Kidney (tissue), 14 donors: Measurements from ENCODE around the gene AHSG. TPM values are rescaled to one million over a fixed set of nuclear protein-coding genes. Genes with fewer than 3 reads are reported as not detected.

Experiments
- DNase-seq, 5 donors: peaks; one replicate each; pipeline ENCODE4 v3.0.0-alpha.2; 2013 to 2020
- FAIRE-seq: peaks from 2 replicates; lab custom pipeline; 2012; peaks lifted over from hg19 to GRCh38; lab: Jason Lieb, UNC
- H3K27ac ChIP-seq, 2 donors: one replicate each; pipeline ENCODE4 v1.7.0; 2013; ENCODE audit warnings: low read depth in 2 of 2, low read length in 2 of 2, inconsistent platforms in 1 of 2
- H3K27me3 ChIP-seq: one replicate; pipeline ENCODE4 v1.7.1; 2013; ENCODE audit warnings: low read length, inconsistent platforms; ENCODE audit not compliant: control insufficient read depth, insufficient read depth
- H3K36me3 ChIP-seq, 3 donors: one replicate each; pipeline versions ENCODE4 v1.7.0 to v1.7.1; 2013; ENCODE audit warnings: low read length in 3 of 3, control low read depth in 1 of 3, inconsistent platforms in 1 of 3; ENCODE audit not compliant: insufficient read depth in 3 of 3, control insufficient read depth in 2 of 3
- H3K4me1 ChIP-seq, 3 donors: one replicate each; pipeline versions ENCODE4 v1.7.0 to v1.7.1; 2013; ENCODE audit warnings: low read length in 3 of 3, inconsistent platforms in 1 of 3, low read depth in 1 of 3; ENCODE audit not compliant: control insufficient read depth in 2 of 3, insufficient read depth in 2 of 3
- H3K4me3 ChIP-seq, 3 donors: one replicate each; pipeline versions ENCODE4 v1.7.0 to v1.8.1; 2013; ENCODE audit warnings: low read length in 3 of 3, control low read depth in 1 of 3, inconsistent platforms in 1 of 3
- H3K9ac ChIP-seq, 3 donors: one replicate each; pipeline versions ENCODE4 v1.7.0 to v1.7.1; 2013; ENCODE audit warnings: low read length in 3 of 3, control low read depth in 1 of 3, inconsistent platforms in 1 of 3
- H3K9me3 ChIP-seq, 3 donors: one replicate each; pipeline versions ENCODE4 v1.7.0 to v1.7.1; 2013; ENCODE audit warnings: low read length in 3 of 3, control low read depth in 1 of 3, inconsistent platforms in 1 of 3; ENCODE audit not compliant: control insufficient read depth in 2 of 3, insufficient read depth in 1 of 3
- intact Hi-C: fragments of 100-400 bp; cut with DNase I; formaldehyde crosslinking; loops from one replicate; pipeline ENCODE4 v1.11.1; 2022
- polyA plus RNA-seq: library from polyadenylated mRNA; stranded (reverse); fragments of 350-450 nt; fragmentation: Illumina TruSeq; extraction: RNeasy Lipid Tissue Mini Kit (QIAGEN cat#74804); gene quantifications from one replicate; pipeline ENCODE4 v1.2.3, GENCODE V29; 2014; ENCODE audit warnings: low read depth, low replicate concordance; ENCODE audit not compliant: insufficient read depth
- total RNA-seq: library from RNA; stranded (reverse); fragmentation: NEBNext Ultra II Directional; extraction: Animal tissue kit (Norgen Biotek cat#: 25700); gene quantifications from one replicate; pipeline ENCODE4 v1.2.1, GENCODE V29; 2021
- TF ChIP-seq, protein P1 (sequence below): IDR thresholded peaks from 3 replicates; pipeline ENCODE4 v1.5.1; 2012; ENCODE audit warnings: mild to moderate bottlenecking, moderate library complexity, borderline replicate concordance; ENCODE audit not compliant: insufficient read depth; ENCODE audit errors: extremely low read depth
- donor health status: control.
- donor health status: control.
- donor health status: control.
- donor health status: control.
- donor health status: control.
- donor health status: DM: yes; HTN: yes; CAD: no.
- donor health status: Normal renal cell carcinoma (clear cell type).

The AHSG gene
- total and polyA plus RNA-seq, 2 donors from 2014 or later: 0.34 TPM; not detected in 1

DNA sequence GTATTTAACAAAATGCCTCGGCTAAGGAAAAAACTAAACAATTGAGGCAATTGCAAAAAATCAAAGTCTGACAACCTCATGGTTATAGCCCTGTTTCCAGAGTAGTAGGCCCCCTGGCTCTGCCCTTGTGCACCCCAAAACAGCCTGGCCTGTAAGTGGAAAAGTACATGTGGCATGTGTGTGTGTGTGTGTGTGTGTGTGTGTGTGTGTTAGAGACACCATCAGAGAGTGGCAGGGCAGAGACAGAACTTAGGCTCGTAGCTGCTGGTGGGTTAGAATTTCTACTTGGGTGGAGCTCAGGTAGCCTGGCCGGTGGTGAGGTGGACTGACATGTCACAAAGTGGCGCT, 14.1 kb upstream of the AHSG start:
- H3K9ac ChIP-seq: no peak overlapping the region
- H3K27me3 ChIP-seq: no peaks in the 10 kb centered on the region
- DNase-seq (no peak), FAIRE-seq (no peak)
- TF ChIP-seq, protein P1, sequence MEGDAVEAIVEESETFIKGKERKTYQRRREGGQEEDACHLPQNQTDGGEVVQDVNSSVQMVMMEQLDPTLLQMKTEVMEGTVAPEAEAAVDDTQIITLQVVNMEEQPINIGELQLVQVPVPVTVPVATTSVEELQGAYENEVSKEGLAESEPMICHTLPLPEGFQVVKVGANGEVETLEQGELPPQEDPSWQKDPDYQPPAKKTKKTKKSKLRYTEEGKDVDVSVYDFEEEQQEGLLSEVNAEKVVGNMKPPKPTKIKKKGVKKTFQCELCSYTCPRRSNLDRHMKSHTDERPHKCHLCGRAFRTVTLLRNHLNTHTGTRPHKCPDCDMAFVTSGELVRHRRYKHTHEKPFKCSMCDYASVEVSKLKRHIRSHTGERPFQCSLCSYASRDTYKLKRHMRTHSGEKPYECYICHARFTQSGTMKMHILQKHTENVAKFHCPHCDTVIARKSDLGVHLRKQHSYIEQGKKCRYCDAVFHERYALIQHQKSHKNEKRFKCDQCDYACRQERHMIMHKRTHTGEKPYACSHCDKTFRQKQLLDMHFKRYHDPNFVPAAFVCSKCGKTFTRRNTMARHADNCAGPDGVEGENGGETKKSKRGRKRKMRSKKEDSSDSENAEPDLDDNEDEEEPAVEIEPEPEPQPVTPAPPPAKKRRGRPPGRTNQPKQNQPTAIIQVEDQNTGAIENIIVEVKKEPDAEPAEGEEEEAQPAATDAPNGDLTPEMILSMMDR: no peak
- no peaks in the 10 kb centered on the region for H3K36me3 ChIP-seq
- H3K4me1 ChIP-seq: peaks cover 0 to 26% (median 3%) of the 10 kb centered on the region in 3 donors
- intact Hi-C loops: no loop called here
- H3K27ac ChIP-seq: peak overlapping the region; percentile 46 to 72
- no peaks in the 10 kb centered on the region for H3K9me3 ChIP-seq
- no peak overlapping the region for H3K4me3 ChIP-seq

DNA sequence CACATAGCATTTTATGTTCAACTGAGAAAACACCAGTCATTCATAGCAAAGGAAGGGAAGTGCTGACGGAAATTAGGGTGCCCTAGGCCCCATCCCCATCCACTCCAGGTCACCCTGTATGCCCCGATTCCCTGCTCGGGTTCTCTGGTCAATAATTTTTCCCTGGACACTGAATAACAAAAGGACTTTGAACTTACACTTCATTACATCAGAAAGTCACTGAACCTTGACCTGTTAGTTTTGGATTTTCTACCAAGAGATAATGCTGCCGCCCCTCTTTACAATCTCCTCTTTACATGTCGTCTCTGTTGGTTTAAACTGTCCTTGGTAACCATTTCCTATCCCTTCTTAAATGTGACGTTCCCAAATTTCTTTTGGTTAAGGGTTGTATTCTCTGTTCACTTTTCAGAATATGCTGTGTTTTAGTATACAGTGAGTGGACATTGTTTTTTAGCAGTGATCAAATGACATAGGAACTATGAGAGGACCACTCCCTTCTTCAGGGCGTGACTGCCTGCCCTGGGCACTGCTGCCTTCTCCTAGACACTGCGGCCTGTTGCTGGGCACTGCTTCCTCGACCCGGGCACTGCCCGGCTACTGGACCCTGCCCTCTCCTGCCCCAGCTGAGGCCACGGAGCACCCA, 13.6 kb upstream of the AHSG start:
- intact Hi-C loops: no loop called here
- FAIRE-seq (no peak), DNase-seq (no peak)
- Histone ChIP-seq H3K9ac (no peak overlapping the region), H3K27me3 (no peaks in the 10 kb centered on the region), H3K27ac (peak overlapping the region; percentile 72 to 81), H3K9me3 (no peaks in the 10 kb centered on the region), H3K4me3 (no peak overlapping the region), H3K36me3 (no peaks in the 10 kb centered on the region), H3K4me1 (peaks cover 0 to 24% (median 3%) of the 10 kb centered on the region in 3 donors)
- TF ChIP-seq, protein P1: no peak

DNA sequence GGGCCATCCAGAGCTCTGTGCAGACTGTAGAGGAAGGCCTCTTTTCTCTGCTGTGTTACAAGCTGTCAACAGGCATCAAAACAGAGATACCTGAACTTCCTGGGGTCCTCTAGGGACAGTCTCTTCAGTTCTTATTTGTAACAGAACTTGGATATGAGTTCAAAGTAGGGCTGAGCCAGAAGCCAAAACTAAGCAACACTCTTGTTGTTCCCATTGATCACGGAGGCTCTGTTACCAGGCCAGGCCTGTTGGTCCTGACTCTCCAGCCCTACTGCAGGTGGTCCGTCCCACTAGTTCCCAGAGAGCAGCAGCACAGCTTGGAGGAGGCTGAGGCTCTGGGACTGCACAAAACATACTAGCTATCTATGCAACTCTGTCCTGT, 13.1 kb upstream of the AHSG start:
- Histone ChIP-seq H3K27ac (peak overlapping the region; percentile 37 to 81), H3K36me3 (no peaks in the 10 kb centered on the region), H3K9me3 (no peaks in the 10 kb centered on the region), H3K4me1 (peaks cover 0 to 19% (median 3%) of the 10 kb centered on the region in 3 donors), H3K4me3 (no peak overlapping the region), H3K27me3 (no peaks in the 10 kb centered on the region), H3K9ac (no peak overlapping the region)
- intact Hi-C loops: no loop called here
- FAIRE-seq (no peak), DNase-seq (no peak)
- TF ChIP-seq, protein P1: no peak

DNA sequence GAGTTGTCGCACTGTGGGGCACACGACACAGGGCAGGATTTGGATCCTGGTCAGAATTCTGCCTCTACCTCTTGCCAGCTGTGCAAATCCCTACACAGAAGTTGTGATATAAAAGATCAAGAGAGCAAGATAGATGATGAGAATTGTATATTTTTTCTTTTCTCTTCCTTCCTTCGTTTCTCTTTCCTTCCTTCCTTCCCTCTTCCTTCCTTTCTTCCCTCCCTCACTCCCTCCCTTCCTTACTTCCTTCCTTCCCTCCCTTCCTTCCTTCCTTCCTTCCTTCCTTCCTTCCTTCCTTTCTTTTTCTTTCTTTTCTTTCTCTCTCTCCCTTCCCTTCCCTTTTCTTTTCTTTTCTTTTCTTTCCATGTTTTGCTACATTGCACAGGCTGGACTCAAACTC, 12.0 kb upstream of the AHSG start:
- no peak overlapping the region for H3K27ac ChIP-seq
- no peak overlapping the region for H3K9ac ChIP-seq
- FAIRE-seq (no peak), DNase-seq (no peak)
- no peaks in the 10 kb centered on the region for H3K9me3 ChIP-seq
- no peaks in the 10 kb centered on the region for H3K36me3 ChIP-seq
- intact Hi-C loops: no loop called here
- TF ChIP-seq, protein P1: no peak
- H3K27me3 ChIP-seq: no peaks in the 10 kb centered on the region
- no peak overlapping the region for H3K4me3 ChIP-seq
- H3K4me1 ChIP-seq: peaks cover 0 to 17% (median 3%) of the 10 kb centered on the region in 3 donors
